Spleen (tissue), 7 donors: ENCODE data around the gene DDX41.

Experiments used
- POLR2A ChIP-seq, 3 donors: fragments of 450-650 bp; IDR thresholded peaks; one replicate each; pipeline ENCODE4 v1.5.1; 2017; ENCODE audit warnings: antibody characterized with exemption in 3 of 3, mild to moderate bottlenecking in 1 of 3
- POLR2AphosphoS5 ChIP-seq, 3 donors: sonication (generic); formaldehyde crosslinking; IDR thresholded peaks; one replicate each; pipeline ENCODE4 v1.5.1; 2017; ENCODE audit warnings: antibody characterized with exemption in 3 of 3
- TF ChIP-seq, protein P1 (sequence below), 11 experiments: fragments of 200-600 bp in 7 of 11; fragments of 450-650 bp in 4 of 11; sonication (generic) in 4 of 11; IDR thresholded peaks in 8 of 11; conservative IDR thresholded peaks in 3 of 11; 1 replicate in 7 of 11; 2 replicates in 4 of 11; pipeline versions ENCODE4 v1.4.0 to v1.8.0; 2016 to 2021; ENCODE audit warnings: antibody characterized with exemption in 11 of 11, inconsistent platforms in 4 of 11, mild to moderate bottlenecking in 1 of 11
- donor health status: DM: no; HTN: no; CAD: no; lungs with moderate emphysema.
- donor health status: DM: no; HTN: no; CAD: no.
- donor health status: DM: no; HTN: no; CAD: no.

DNA sequence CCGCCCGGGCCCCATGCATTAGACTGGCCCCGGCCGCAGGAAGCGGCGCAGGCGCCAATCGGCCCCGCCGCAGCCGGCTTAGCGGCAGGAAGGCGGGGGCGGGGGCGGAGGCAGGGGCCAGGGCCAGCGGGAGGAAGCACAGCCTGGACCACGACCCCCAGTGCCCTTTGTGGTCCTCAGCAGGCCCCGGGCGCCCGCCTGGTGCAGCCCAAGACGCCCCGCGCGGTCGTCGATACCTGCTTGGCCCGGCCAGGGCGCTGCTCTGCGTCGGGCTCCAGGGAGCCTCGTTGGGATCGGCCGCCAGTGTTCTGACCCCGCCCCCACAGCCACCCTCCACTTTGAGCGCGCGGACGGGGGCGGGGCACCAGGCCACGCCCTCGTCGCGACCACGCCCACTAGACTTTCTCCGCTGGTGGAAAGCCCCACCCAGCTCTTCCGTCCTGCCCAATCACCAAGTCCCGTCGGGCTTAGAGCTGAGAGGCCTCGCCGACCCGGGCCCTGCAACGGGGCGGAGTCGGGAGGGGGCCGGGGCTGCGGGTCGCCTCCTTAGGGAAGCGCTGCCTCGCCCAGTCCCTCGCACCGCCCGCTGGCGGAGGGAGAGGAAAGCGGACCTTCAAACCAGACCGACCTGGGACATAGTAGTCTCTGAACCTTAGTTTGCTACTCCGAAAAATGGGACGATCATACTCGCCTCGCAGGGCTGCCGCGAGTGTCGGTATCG, 19.3 kb downstream of the DDX41 start, which contains the start of gene PDLIM7:
- peak; percentile 93 to 95 (median 95) for TF ChIP-seq POLR2AphosphoS5 (IDR thresholded peaks at IDR 0.05)
- TF ChIP-seq, protein P1, sequence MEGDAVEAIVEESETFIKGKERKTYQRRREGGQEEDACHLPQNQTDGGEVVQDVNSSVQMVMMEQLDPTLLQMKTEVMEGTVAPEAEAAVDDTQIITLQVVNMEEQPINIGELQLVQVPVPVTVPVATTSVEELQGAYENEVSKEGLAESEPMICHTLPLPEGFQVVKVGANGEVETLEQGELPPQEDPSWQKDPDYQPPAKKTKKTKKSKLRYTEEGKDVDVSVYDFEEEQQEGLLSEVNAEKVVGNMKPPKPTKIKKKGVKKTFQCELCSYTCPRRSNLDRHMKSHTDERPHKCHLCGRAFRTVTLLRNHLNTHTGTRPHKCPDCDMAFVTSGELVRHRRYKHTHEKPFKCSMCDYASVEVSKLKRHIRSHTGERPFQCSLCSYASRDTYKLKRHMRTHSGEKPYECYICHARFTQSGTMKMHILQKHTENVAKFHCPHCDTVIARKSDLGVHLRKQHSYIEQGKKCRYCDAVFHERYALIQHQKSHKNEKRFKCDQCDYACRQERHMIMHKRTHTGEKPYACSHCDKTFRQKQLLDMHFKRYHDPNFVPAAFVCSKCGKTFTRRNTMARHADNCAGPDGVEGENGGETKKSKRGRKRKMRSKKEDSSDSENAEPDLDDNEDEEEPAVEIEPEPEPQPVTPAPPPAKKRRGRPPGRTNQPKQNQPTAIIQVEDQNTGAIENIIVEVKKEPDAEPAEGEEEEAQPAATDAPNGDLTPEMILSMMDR (IDR thresholded peaks at IDR 0.05 in 8 of 11, conservative IDR thresholded peaks at IDR 0.05 in 3 of 11): peak in 5 of 11 experiments; percentile 29 to 58 (median 37)
- TF ChIP-seq POLR2A (IDR thresholded peaks at IDR 0.05): peak; percentile 37 to 85 (median 38)
